ENCODE measurements around the gene GPR108. TPM values are rescaled to one million over a fixed set of nuclear protein-coding genes. Genes with fewer than 3 reads are reported as not detected.

Gene GPR108
- total RNA-seq, 2 experiments from 2014 or later, result 63.2 to 88.3 TPM

DNA sequence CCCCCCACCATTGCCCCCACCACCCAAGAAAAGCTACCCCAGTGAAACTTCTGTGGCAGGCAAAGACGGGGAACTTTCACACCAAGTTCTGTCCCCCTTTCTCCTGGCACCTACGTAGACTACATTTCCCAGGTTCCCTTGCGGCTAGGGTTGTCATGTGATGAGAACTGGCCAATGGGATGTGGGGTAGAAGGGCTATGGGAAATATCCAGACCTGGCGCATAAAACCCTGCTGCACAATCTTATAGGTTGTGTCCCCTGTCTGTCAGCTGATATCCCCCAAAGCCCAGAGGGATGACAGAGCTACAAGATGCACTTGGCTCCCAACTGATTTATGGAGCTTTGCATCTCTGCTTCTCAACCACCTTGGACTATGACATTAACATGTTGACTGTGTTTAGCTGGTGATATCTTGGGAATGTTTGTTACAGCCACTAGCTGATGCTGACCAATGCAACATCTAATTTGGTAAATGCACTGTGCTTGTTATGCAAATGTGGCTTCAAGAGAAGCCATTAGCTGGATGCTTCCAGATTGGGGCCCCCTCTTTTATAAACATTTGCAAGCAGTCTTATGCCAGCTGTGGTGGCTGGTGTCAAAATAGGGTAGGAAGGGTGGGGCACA, 23.8 kb upstream of the GPR108 start:
- peaks cover 7% of the 10 kb centered on the region for H3K4me1 ChIP-seq (ENCODE audit: insufficient read depth, low read length, poor library complexity, severe bottlenecking)
- ChIA-PET CTCF (ENCODE audit: unreplicated experiment) (no interaction called here), POLR2A (no interaction called here)
- no TSS peak for BruUV-seq (replicated peaks)
- H2AFZ ChIP-seq (ENCODE audit: low read length), result peak overlapping the region; percentile 0; the same call in 1 of the 2 replicates
- no peak overlapping the region for H3K4me2 ChIP-seq (ENCODE audit: low read length)
- H3K4me3 ChIP-seq (ENCODE audit: low read depth, low read length, poor library complexity, severe bottlenecking), result no peak overlapping the region
- DNase-seq (ENCODE audit: low spot score), result peak; percentile 76
- H4K20me1 ChIP-seq (ENCODE audit: insufficient read depth, low read length), result no peaks in the 10 kb centered on the region
- H3K9me2 ChIP-seq (ENCODE audit: insufficient read depth, low read length), result no peaks in the 10 kb centered on the region
- H3K36me3 ChIP-seq (ENCODE audit: insufficient read depth, low read length), result peaks cover 6% of the 10 kb centered on the region; the same call in 1 of the 2 replicates
- intact Hi-C loops (cut with micrococcal nuclease; ENCODE audit: unreplicated experiment), result no loop called here
- peaks cover 10% of the 10 kb centered on the region; the same call in 1 of the 2 replicates for H3K9me3 ChIP-seq (ENCODE audit: low read length)
- H3K79me2 ChIP-seq (ENCODE audit: insufficient read depth, low read depth, low read length), result no peaks in the 10 kb centered on the region
- no peak for TF ChIP-seq EZH2phosphoT487 (IDR thresholded peaks at IDR 0.05; ENCODE audit: borderline replicate concordance, low read depth, low read length)
- TF ChIP-seq, protein P1, sequence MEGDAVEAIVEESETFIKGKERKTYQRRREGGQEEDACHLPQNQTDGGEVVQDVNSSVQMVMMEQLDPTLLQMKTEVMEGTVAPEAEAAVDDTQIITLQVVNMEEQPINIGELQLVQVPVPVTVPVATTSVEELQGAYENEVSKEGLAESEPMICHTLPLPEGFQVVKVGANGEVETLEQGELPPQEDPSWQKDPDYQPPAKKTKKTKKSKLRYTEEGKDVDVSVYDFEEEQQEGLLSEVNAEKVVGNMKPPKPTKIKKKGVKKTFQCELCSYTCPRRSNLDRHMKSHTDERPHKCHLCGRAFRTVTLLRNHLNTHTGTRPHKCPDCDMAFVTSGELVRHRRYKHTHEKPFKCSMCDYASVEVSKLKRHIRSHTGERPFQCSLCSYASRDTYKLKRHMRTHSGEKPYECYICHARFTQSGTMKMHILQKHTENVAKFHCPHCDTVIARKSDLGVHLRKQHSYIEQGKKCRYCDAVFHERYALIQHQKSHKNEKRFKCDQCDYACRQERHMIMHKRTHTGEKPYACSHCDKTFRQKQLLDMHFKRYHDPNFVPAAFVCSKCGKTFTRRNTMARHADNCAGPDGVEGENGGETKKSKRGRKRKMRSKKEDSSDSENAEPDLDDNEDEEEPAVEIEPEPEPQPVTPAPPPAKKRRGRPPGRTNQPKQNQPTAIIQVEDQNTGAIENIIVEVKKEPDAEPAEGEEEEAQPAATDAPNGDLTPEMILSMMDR (conservative IDR thresholded peaks at IDR 0.05; ENCODE audit: low read length), result no peak
- H3K27ac ChIP-seq (ENCODE audit: low read depth, low read length, poor library complexity, severe bottlenecking), result no peak overlapping the region

DNA sequence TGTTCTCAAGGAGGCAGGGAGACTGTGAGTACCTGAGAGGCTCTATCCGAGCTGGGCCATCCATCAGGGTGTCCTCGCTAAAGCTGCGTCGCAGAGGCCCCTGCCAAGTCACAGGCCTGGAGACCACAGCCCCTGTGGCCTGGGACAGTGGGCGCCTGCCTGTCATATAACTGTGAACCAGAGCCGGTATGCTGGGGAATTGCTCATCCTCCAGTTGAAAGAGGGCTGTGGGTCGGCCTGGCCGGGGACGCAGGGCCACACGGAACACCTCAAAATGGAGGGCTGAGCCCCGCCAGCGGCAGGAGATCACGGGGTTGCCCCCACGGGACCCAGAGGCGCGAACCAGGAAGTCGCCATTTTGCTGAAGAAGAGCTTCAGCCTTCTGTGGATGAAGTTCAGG, 23.2 kb upstream of the GPR108 start:
- DNase-seq (ENCODE audit: low spot score), result no peak
- H3K36me3 ChIP-seq (ENCODE audit: insufficient read depth, low read length), result peaks cover 6% of the 10 kb centered on the region; the same call in 1 of the 2 replicates
- H3K27ac ChIP-seq (ENCODE audit: low read depth, low read length, poor library complexity, severe bottlenecking), result no peak overlapping the region
- H3K9me2 ChIP-seq (ENCODE audit: insufficient read depth, low read length), result no peaks in the 10 kb centered on the region
- no TSS peak for BruUV-seq (replicated peaks)
- peaks cover 1% of the 10 kb centered on the region for H3K4me1 ChIP-seq (ENCODE audit: insufficient read depth, low read length, poor library complexity, severe bottlenecking)
- no peaks in the 10 kb centered on the region for H4K20me1 ChIP-seq (ENCODE audit: insufficient read depth, low read length)
- H3K4me2 ChIP-seq (ENCODE audit: low read length), result no peak overlapping the region
- ChIA-PET POLR2A (no interaction called here), CTCF (ENCODE audit: unreplicated experiment) (no interaction called here)
- H3K9me3 ChIP-seq (ENCODE audit: low read length), result peaks cover 10% of the 10 kb centered on the region; the same call in 1 of the 2 replicates
- H3K79me2 ChIP-seq (ENCODE audit: insufficient read depth, low read depth, low read length), result no peaks in the 10 kb centered on the region
- no peak for TF ChIP-seq EZH2phosphoT487 (IDR thresholded peaks at IDR 0.05; ENCODE audit: borderline replicate concordance, low read depth, low read length)
- TF ChIP-seq, protein P1 (conservative IDR thresholded peaks at IDR 0.05; ENCODE audit: low read length), result no peak
- H3K4me3 ChIP-seq (ENCODE audit: low read depth, low read length, poor library complexity, severe bottlenecking), result no peak overlapping the region
- H2AFZ ChIP-seq (ENCODE audit: low read length), result peak overlapping the region; percentile 0; the same call in 1 of the 2 replicates
- intact Hi-C loops (cut with micrococcal nuclease; ENCODE audit: unreplicated experiment), result no loop called here

DNA sequence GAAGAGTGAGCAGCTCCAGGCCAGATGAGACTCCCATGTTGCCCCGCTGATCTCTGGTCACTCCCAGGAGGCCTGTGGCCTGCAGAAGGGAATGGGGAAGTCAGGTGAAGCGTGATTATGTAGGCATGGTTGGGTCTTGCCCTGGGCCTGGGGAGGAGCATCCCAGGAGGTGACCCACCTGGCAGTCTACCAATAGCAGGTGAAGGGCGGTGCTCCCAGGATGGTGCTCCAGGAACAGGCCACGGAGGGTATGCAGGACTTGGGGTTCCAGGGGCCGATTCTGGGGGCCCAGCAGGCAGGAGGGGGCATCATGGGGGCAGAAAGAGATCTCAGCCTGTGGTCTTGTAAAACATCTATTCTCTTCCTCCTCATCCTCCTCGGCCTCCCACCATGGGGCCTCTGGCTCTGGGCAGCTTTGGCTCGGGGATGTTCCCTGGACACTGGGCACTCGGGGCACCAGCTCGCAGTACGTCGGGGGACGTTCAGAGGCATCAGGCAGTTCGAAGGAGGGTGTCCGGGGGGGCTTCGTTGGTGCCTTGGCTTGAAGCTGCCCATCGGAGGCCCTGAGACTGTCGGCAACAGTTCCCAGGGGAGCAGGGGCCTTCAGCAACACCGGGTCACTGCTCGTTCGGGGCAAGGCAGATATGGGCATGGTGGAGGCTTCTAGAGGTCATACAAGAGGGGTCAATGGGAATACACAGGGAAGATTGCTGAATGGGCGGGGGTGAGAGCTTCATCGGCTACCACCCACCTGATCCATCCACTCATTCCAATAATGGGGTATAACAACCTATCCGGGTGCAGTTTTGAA, 17.5 kb upstream of the GPR108 start:
- no peak overlapping the region for H2AFZ ChIP-seq (ENCODE audit: low read length)
- no peaks in the 10 kb centered on the region for H4K20me1 ChIP-seq (ENCODE audit: insufficient read depth, low read length)
- H3K9me2 ChIP-seq (ENCODE audit: insufficient read depth, low read length), result no peaks in the 10 kb centered on the region
- H3K4me3 ChIP-seq (ENCODE audit: low read depth, low read length, poor library complexity, severe bottlenecking), result no peak overlapping the region
- no peaks in the 10 kb centered on the region for H3K9me3 ChIP-seq (ENCODE audit: low read length)
- intact Hi-C loops (cut with micrococcal nuclease; ENCODE audit: unreplicated experiment), result no loop called here
- no peaks in the 10 kb centered on the region for H3K79me2 ChIP-seq (ENCODE audit: insufficient read depth, low read depth, low read length)
- TF ChIP-seq EZH2phosphoT487 (IDR thresholded peaks at IDR 0.05; ENCODE audit: borderline replicate concordance, low read depth, low read length), result no peak
- TF ChIP-seq, protein P1 (conservative IDR thresholded peaks at IDR 0.05; ENCODE audit: low read length), result no peak
- H3K4me1 ChIP-seq (ENCODE audit: insufficient read depth, low read length, poor library complexity, severe bottlenecking), result peaks cover 12% of the 10 kb centered on the region
- H3K4me2 ChIP-seq (ENCODE audit: low read length), result no peak overlapping the region
- H3K36me3 ChIP-seq (ENCODE audit: insufficient read depth, low read length), result peaks cover 22% of the 10 kb centered on the region
- no peak for DNase-seq (ENCODE audit: low spot score)
- H3K27ac ChIP-seq (ENCODE audit: low read depth, low read length, poor library complexity, severe bottlenecking), result no peak overlapping the region
- ChIA-PET CTCF (ENCODE audit: unreplicated experiment) (no interaction called here), POLR2A (no interaction called here)
- no TSS peak for BruUV-seq (replicated peaks)
